Esophagus muscularis mucosa (tissue), 4 donors: ENCODE measurements around the gene WSB2.

Source experiments
- CTCF ChIP-seq, 3 experiments: fragments of 200-600 bp in 2 of 3; fragments of 450-650 bp in 1 of 3; sonication (generic) in 2 of 3; IDR thresholded peaks; one replicate each; pipeline ENCODE4 v1.5.1; 2017 to 2019; ENCODE audit warnings: antibody characterized with exemption in 3 of 3, mild to moderate bottlenecking in 2 of 3, moderate library complexity in 1 of 3
- EP300 ChIP-seq: sonication (generic); formaldehyde crosslinking; IDR thresholded peaks from one replicate; pipeline ENCODE4 v1.6.1; 2017; ENCODE audit warnings: antibody characterized with exemption
- POLR2A ChIP-seq: fragments of 450-650 bp; IDR thresholded peaks from one replicate; pipeline ENCODE4 v1.6.1; 2017; ENCODE audit warnings: antibody characterized with exemption, moderate library complexity, mild to moderate bottlenecking, low read depth

- TF ChIP-seq CTCF (IDR thresholded peaks at IDR 0.05) (no peak), EP300 (no peak), POLR2A (no peak)
Observed at GRCh38 chr12:118073768-118074167, 12.8 kb upstream of the WSB2 start.
